ENCODE data around the gene MIOS. TPM values are rescaled to one million over a fixed set of nuclear protein-coding genes. Genes with fewer than 3 reads are reported as not detected.

MIOS gene
- total RNA-seq = 17.1 and 26.2 TPM in 2 replicates

GRCh38 chr7:7566651-7567611 lies at the start of gene MIOS:
Gene MIOS (plus strand): TSS chr7:7566884. CDS start chr7:7572476, 5,592 bp downstream.

GRCh38 chr7:7535691-7536090 lies 31.0 kb upstream of the MIOS start, which contains the start of gene COL28A1:
Gene COL28A1 (minus strand): TSS chr7:7535873. CDS start chr7:7532875, 2,998 bp downstream.

GRCh38 chr7:7640221-7641128 lies 73.8 kb downstream of the MIOS start, which contains the start of gene UMAD1:
Gene UMAD1 (plus strand): TSS chr7:7640752. CDS start chr7:7673372, 32,620 bp downstream.

Other genes starting within 250 kb of the MIOS start
- gene COL28A1, start 31.0 kb upstream of the MIOS start, total RNA-seq = 0.17 TPM in 1 of 2 replicates, not detected in the other
- 5.5 and 7.4 TPM in 2 replicates for gene UMAD1, start 73.9 kb downstream of the MIOS start, total RNA-seq
- gene RPA3, start 151.7 kb downstream of the MIOS start, total RNA-seq = 12.0 and 12.4 TPM in 2 replicates

Data from dermis lymphatic vessel endothelial cell (primary cell).